Breast epithelium (tissue), 3 donors: Measurements from ENCODE around the gene BRD1.

Source experiments
- CTCF ChIP-seq, 3 donors: fragments of 450-650 bp; IDR thresholded peaks; one replicate each; pipeline ENCODE4 v1.5.1; 2016 to 2017; ENCODE audit warnings: antibody characterized with exemption in 3 of 3, mild to moderate bottlenecking in 3 of 3, moderate library complexity in 3 of 3
- POLR2A ChIP-seq: fragments of 450-650 bp; IDR thresholded peaks from one replicate; pipeline ENCODE4 v1.6.1; 2016; ENCODE audit warnings: antibody characterized with exemption, mild to moderate bottlenecking, moderate library complexity

DNA sequence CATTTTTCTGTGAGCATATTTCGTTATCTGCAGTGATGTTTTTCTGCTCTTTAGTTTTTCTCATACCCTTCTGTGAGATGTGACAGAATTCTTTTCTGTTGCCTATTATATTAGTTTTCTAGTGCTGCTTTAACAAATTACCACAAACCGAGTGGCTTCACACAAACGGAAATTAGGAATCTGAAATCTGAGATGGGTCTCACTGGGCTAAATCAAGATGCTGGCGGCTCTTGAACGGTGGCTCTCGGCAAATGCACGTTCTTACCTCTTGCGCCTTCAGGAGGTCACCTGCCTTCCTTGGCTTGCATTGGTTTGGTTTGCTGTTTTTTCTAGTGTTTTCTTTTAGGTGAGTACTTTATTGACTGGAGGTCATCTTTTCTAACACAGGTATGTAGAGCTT is 39.0 kb upstream of the BRD1 start:
- no peak for TF ChIP-seq POLR2A
- no peak for TF ChIP-seq CTCF (IDR thresholded peaks at IDR 0.05)
